GM19328 (cell line): ENCODE results near the gene ADAMTS18.
"Not testable (repeated sequence)": the region's sequence is repeated elsewhere in the genome, so short reads cannot be mapped to it uniquely, and the experiment has no call there.

Experiments used
- ATAC-seq: cut with Tn5 transposase; IDR thresholded peaks from one replicate; pipeline ENCODE4 v1.9.1; 2021; ENCODE audit warnings: mild to moderate bottlenecking, moderate library complexity; ENCODE audit not compliant: unreplicated experiment

Gene ADAMTS18

GRCh38 chr16:77434530-77435271, at the start of gene ADAMTS18:
TSS of gene ADAMTS18 (minus strand) at chr16:77435034. CDS start at chr16:77434695, 339 bp downstream.
- no peak for ATAC-seq

- ATAC-seq: no peak
These were observed 46.0 kb upstream of the ADAMTS18 start for GRCh38 chr16:77480681-77481315.

GRCh38 chr16:77472262-77472661, 37.4 kb upstream of the ADAMTS18 start:
- ATAC-seq: no peak

GRCh38 chr16:77470851-77471250, 36.0 kb upstream of the ADAMTS18 start:
- no peak for ATAC-seq

GRCh38 chr16:77469634-77470033, 34.8 kb upstream of the ADAMTS18 start:
- ATAC-seq: no peak

DNA sequence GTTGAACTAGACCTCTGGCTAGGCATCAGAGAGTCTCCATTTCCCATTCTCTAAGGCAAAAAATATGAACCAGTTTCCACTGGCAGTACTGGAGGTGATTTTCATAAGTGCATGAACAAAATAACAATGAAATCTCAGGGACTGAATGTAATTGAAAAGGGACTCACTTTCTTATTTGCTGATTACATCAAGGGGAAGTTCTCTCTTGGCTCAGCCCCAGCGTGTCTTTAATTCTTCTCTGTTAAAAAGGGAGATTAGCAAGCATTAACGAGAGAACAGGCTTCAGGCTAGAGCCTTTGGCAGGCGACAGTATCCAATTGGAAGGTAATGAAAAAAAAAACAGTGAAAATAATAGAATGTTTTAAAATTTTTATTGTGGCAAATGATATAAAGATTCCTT, 34.0 kb upstream of the ADAMTS18 start:
- no peak for ATAC-seq

DNA sequence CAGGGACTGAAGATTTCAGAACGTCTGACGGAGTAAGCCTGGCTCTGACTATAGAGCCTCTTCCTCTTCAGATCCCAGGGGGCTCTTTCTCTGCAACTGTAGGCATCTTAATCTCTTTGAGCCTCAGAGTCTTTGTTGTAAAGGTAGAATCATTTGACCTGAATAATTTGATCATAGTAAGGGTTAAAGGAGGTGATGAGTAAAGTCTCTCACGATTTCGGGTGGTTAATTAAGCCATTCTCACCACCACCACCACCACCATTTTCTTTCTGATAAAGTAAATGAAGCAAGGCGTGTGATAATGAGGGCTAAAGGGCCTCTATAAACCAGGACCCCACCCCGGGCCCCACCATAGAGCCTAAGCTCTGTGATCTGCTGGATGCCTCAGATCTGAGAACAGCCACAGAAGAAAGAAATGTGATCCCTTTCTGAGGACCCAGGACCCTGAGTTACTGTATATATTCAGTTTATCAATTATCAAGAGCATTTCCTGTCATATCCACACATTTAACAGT, 33.0 kb upstream of the ADAMTS18 start:
- ATAC-seq: no peak

DNA sequence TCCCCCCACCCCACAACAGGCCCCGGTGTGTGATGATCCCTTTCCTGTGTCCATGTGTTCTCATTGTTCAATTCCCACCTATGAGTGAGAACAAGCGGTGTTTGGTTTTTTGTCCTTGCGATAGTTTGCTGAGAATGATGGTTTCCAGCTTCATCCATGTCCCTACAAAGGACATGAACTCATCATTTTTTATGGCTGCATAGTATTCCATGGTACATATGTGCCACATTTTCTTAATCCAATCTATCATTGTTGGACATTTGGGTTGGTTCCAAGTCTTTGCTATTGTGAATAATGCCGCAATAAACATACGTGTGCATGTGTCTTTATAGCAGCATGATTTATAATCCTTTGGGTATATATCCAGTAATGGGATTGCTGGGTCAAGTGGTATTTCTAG, 28.8 kb upstream of the ADAMTS18 start:
- ATAC-seq: not testable (repeated sequence)

DNA sequence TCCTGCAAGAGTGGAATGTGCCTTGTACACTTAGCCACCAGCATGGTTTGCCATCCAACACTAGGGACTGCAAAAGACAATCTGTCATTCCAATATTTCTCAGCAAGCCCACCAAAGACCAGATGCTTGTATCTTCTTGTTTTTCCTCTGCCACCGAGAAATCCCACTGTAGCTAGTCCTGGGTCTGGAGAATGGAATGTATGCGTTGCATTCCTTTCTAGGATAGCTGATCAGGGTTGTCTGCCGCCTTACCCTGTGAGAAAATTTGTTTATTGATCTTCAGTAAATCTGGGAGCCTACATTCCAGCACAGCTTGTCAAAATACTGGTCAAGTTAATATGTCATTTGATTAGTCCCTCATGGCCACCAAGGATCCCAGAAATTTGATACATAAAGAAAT, 28.1 kb upstream of the ADAMTS18 start:
- ATAC-seq: no peak

- ATAC-seq: no peak
These were observed 24.9 kb upstream of the ADAMTS18 start for GRCh38 chr16:77459534-77460254.

- ATAC-seq: no peak
These were observed 22.2 kb upstream of the ADAMTS18 start for GRCh38 chr16:77457046-77457445.

DNA sequence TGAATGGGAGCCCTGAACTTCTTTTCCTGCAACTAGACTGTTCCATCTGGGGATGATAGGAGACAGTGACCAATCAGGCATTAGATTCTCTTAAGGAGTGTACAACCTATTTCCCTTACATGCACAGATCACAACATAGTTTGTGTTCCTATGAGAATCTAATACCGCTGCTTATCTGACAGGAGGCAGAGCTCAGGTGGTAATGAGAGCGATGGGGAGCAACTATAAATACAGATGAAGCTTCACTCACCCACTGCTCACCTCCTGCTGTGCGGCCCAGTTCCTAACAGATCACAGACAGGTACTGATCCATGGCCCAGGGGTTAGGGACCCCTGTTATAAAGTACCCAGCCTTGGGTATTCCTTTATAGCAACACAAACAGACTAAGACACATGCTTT, 17.4 kb upstream of the ADAMTS18 start:
- ATAC-seq: no peak

DNA sequence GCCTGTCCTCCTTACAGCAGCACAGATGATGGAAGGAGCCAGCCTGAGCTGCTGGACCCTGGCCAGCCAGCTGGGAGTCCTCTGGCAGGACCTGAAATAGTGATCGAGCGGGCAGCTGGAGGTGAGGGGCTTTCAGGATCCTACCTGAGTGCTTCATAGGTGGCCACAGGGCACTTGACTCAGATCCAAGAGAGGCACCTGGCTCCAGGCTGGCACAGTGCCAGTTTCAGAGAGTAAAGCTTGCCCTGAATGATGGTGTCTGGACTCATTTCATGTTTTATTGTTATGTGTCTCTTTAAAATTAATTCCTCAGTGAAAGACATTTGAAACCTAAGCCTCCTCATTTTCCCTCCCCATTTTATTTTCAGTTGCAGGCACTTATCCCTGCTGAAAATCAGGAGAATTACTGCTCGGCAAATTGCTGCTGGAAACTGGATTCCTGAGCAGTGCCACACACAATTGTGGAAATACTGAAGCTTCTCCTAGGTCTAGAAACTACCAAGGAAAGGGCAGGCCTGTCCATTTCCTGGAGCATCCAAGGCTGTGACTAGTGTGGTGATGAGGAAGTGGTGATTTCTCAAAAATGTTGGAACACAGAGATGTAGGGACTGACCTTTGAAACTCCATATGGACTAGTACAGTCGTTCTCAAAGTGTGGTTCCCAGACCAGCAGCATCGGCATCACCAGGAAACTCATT, 16.1 kb upstream of the ADAMTS18 start:
- ATAC-seq: no peak

- ATAC-seq: no peak
These were observed 14.4 kb upstream of the ADAMTS18 start for GRCh38 chr16:77449208-77449607.

- ATAC-seq: no peak
These were observed 10.5 kb upstream of the ADAMTS18 start for GRCh38 chr16:77445324-77445723.

DNA sequence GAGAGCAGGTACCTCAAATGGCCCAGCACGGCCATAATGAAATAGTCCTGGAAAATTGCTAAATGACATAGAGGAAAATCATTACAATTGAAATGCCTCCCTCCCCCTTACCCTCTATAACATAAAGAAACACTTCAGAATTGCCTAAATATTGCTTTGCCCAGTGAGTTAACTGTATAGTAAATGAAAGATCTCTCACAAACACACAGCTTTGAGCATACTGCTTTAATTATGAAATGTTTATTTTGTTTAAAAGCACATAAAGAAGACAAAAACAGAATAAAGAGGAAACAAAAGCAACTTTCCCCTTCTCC, 9.3 kb upstream of the ADAMTS18 start:
- ATAC-seq: no peak

- ATAC-seq: no peak
These were observed 8.7 kb upstream of the ADAMTS18 start for GRCh38 chr16:77443357-77444146.

GRCh38 chr16:77442078-77442477, 7.2 kb upstream of the ADAMTS18 start:
- no peak for ATAC-seq

DNA sequence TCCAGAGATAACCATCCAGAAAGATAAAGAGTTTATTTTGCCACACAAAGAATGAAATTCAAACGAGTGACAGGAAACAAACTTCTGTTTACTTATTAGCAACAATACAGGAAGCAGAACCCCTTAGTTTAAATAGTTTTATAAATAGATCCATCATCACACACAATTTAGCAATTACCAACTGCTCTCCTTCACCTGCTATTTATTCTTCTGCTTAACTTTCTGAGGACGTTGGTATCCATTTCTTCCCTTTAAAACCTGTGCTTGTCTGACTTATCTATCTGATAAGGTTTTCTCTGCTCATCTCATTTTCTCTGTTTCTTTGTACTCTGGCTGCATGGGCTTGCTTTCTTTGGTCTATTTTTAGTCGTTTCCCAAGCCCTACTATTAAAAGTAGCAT, 4.3 kb upstream of the ADAMTS18 start:
- no peak for ATAC-seq

DNA sequence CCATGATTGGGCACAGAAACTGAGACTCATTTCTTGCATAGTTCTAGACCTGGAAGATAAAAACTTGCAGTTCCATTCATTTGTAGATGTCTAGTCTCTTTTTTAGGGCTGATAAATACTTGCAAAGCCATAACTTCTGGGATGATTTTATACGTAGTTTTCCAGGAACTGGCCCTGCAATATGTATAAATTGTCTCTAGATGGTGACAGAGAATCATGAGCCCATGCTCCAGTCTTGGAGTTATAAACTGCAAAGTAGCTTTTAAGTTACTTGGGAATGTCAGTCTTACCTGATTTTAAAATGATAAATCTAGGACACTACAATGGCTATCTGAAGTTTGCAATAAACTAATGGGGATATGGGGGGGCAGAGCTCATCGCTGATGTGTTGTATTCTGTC, 3.0 kb upstream of the ADAMTS18 start:
- ATAC-seq: no peak
